HepG2 (cell line): ENCODE results near the gene TTC28. TPM values are rescaled to one million over a fixed set of nuclear protein-coding genes. Genes with fewer than 3 reads are reported as not detected.
A peak's percentile ranks its signal among the peaks of the same experiment; 100 is the strongest.

Experiments used
- E2F2 ChIP-seq: sonication (generic); formaldehyde crosslinking; IDR thresholded peaks from 2 replicates; pipeline ENCODE4 v1.4.0; 2020; ENCODE audit warnings: missing genetic modification reagents, borderline replicate concordance
- FOXA1 ChIP-seq, 2 experiments: fragments of 450-650 bp in 1 of 2; sonication (generic) in 1 of 2; formaldehyde crosslinking in 1 of 2; IDR thresholded peaks; 2 replicates each; pipeline versions ENCODE4 v1.4.0 to v1.6.1; 2016 to 2020; ENCODE audit warnings: missing genetic modification reagents in 1 of 2
- HDAC1 ChIP-seq: sonication (generic); formaldehyde crosslinking; IDR thresholded peaks from 2 replicates; pipeline ENCODE4 v1.5.1; 2020; ENCODE audit warnings: mild to moderate bottlenecking, missing genetic modification reagents
- IKZF4 ChIP-seq: sonication (generic); formaldehyde crosslinking; IDR thresholded peaks from 2 replicates; pipeline ENCODE4 v1.5.1; 2020; ENCODE audit warnings: borderline replicate concordance, mild to moderate bottlenecking, low read depth, missing genetic modification reagents; ENCODE audit errors: not compliant biosample characterization
- TEAD3 ChIP-seq: optimal IDR thresholded peaks from 2 replicates; pipeline ENCODE3; 2016; ENCODE audit warnings: borderline replicate concordance
- ZGPAT ChIP-seq: IDR thresholded peaks from 2 replicates; pipeline ENCODE4 v1.6.1; 2016; ENCODE audit warnings: mild to moderate bottlenecking
- ZMAT3 ChIP-seq: sonication (generic); formaldehyde crosslinking; conservative IDR thresholded peaks from 2 replicates; pipeline ENCODE4 v1.7.0; 2021; ENCODE audit warnings: missing genetic modification reagents
- ZNF460 ChIP-seq: sonication (generic); formaldehyde crosslinking; IDR thresholded peaks from 2 replicates; pipeline ENCODE4 v1.5.1; 2020; ENCODE audit warnings: missing genetic modification reagents, mild to moderate bottlenecking, borderline replicate concordance
- ZNF577 ChIP-seq: sonication (generic); formaldehyde crosslinking; IDR thresholded peaks from 2 replicates; pipeline ENCODE4 v1.4.0; 2020; ENCODE audit warnings: mild to moderate bottlenecking, low read depth, missing genetic modification reagents, borderline replicate concordance
- ZNF615 ChIP-seq: sonication (generic); formaldehyde crosslinking; IDR thresholded peaks from 2 replicates; pipeline ENCODE4 v1.5.0; 2020; ENCODE audit warnings: mild to moderate bottlenecking, missing genetic modification reagents, borderline replicate concordance
- ZNF629 ChIP-seq: sonication (generic); formaldehyde crosslinking; conservative IDR thresholded peaks from 2 replicates; pipeline ENCODE4 v1.5.0; 2020; ENCODE audit warnings: missing genetic modification reagents
- ZNF772 ChIP-seq: sonication (generic); formaldehyde crosslinking; IDR thresholded peaks from 2 replicates; pipeline ENCODE4 v1.5.0; 2020; ENCODE audit warnings: mild to moderate bottlenecking, missing genetic modification reagents
- polyA plus RNA-seq, 8 experiments: library from polyadenylated mRNA; depleted of rRNA in 3 of 8; stranded (reverse) in 7 of 8; unstranded in 1 of 8; fragments of >200 nt; fragmentation: Illumina TruSeq in 4 of 8; extraction: Trizol in 4 of 8; gene quantifications; 2 replicates each; pipeline versions ENCODE4 v1.2.1 to v1.2.3, GENCODE V29; 2011 to 2016; ENCODE audit warnings: low read depth in 4 of 8, missing spikeins in 1 of 8, mixed read lengths in 1 of 8; ENCODE audit not compliant: insufficient read depth in 1 of 8
- total RNA-seq, 5 experiments: library from RNA; depleted of rRNA; stranded (reverse); fragments of >200 nt; fragmentation: Illumina TruSeq; extraction: Trizol; gene quantifications; 2 replicates each; pipeline ENCODE4 v1.2.3, GENCODE V29; 2016; ENCODE audit warnings: low read depth in 1 of 5

The TTC28 gene
- total and polyA plus RNA-seq, 2 of the 13 experiments (the other 11 are each of a cell fraction or from before 2014, with no cell fraction given): 4.2 to 13.1 TPM

- TF ChIP-seq ZNF460 (CRISPR knock-in tag) (0 out of 2 replicates have a peak, but pooled peaks have one; percentile 13), FOXA1 (IDR thresholded peaks at IDR 0.05) (no peak), FOXA1 (CRISPR knock-in tag; IDR thresholded peaks at IDR 0.05) (0 out of 2 replicates have a peak, but pooled peaks have one; percentile 7), ZMAT3 (CRISPR knock-in tag) (no peak), E2F2 (CRISPR knock-in tag) (no peak), ZNF577 (CRISPR knock-in tag) (no peak), TEAD3 (CRISPR knock-in tag) (peak; percentile 27), HDAC1 (no peak), ZNF772 (no peak), IKZF4 (CRISPR knock-in tag) (no peak), ZNF615 (CRISPR knock-in tag) (no peak), ZNF629 (no peak), ZGPAT (CRISPR knock-in tag) (no peak)
Observed at GRCh38 chr22:28441720-28442263, 237.8 kb downstream of the TTC28 start (continued).
